Measurements from ENCODE around the gene SH3RF3. TPM values are rescaled to one million over a fixed set of nuclear protein-coding genes. Genes with fewer than 3 reads are reported as not detected.

SH3RF3 gene
- total and polyA plus RNA-seq, 2 of the 13 experiments (the other 11 are each of a cell fraction or from before 2014, with no cell fraction given), result 0.04 TPM; not detected in 1

- TF ChIP-seq XRCC5 (optimal IDR thresholded peaks at IDR 0.05; ENCODE audit: low read length) (peak; percentile 43), ZNF282 (IDR thresholded peaks at IDR 0.05; ENCODE audit: partially characterized antibody) (no peak), AFF4 (CRISPR knock-in tag; IDR thresholded peaks at IDR 0.05) (no peak), ZNF367 (CRISPR knock-in tag; IDR thresholded peaks at IDR 0.05; ENCODE audit: borderline replicate concordance) (no peak), HNF1B (CRISPR knock-in tag; IDR thresholded peaks at IDR 0.05) (no peak), EZH2 (conservative IDR thresholded peaks at IDR 0.05; ENCODE audit: low read depth, low read length) (no peak), ZNF563 (CRISPR knock-in tag; IDR thresholded peaks at IDR 0.05) (0 out of 2 replicates have a peak, but pooled peaks have one; percentile 23), PLRG1 (conservative IDR thresholded peaks at IDR 0.05) (no peak), ZSCAN29 (CRISPR knock-in tag; conservative IDR thresholded peaks at IDR 0.05) (no peak), CEBPG (CRISPR knock-in tag; IDR thresholded peaks at IDR 0.05) (peak; percentile 90), HOXA7 (CRISPR knock-in tag; IDR thresholded peaks at IDR 0.05) (0 out of 2 replicates have a peak, but pooled peaks have one; percentile 26), PITX1 (CRISPR knock-in tag; IDR thresholded peaks at IDR 0.05) (peak; percentile 69; the same call in 1 of the 2 replicates), ZMYM3 (CRISPR knock-in tag; IDR thresholded peaks at IDR 0.05) (peak; percentile 80), FOXO1 (CRISPR knock-in tag; IDR thresholded peaks at IDR 0.05) (no peak), MXD4 (CRISPR knock-in tag; IDR thresholded peaks at IDR 0.05) (no peak), GFI1 (CRISPR knock-in tag; IDR thresholded peaks at IDR 0.05; ENCODE audit: borderline replicate concordance) (no peak), EP300 (IDR thresholded peaks at IDR 0.05; ENCODE audit: low read depth in 2 of 2, low read length in 2 of 2) (0 out of 4 replicates have a peak, but pooled peaks of 1 of the 2 experiments have one; percentile 10), EP300 (CRISPR knock-in tag; IDR thresholded peaks at IDR 0.05; ENCODE audit: borderline replicate concordance) (no peak), ZNF44 (CRISPR knock-in tag; IDR thresholded peaks at IDR 0.05) (no peak), NAIF1 (CRISPR knock-in tag; IDR thresholded peaks at IDR 0.05; ENCODE audit: borderline replicate concordance) (no peak), ZBTB39 (CRISPR knock-in tag; IDR thresholded peaks at IDR 0.05) (no peak), LCORL (IDR thresholded peaks at IDR 0.05) (no peak), LCORL (CRISPR knock-in tag; IDR thresholded peaks at IDR 0.05) (peak; percentile 49; the same call in 1 of the 2 replicates)
These were observed 394.7 kb downstream of the SH3RF3 start (continued) for GRCh38 chr2:109523536-109524361.
